GM12878 (cell line): Measurements from ENCODE around the gene GRM1. TPM values are rescaled to one million over a fixed set of nuclear protein-coding genes. Genes with fewer than 3 reads are reported as not detected.

Experiments
- ATAC-seq: fragments of 200-7000 bp; cut with Tn5 transposase; 3 replicates; pipeline ENCODE4 v1.9.1; 2020; ENCODE audit warnings: mild to moderate bottlenecking, moderate library complexity
- BruUV-seq: library from RNA; stranded (reverse); fragments of 400-500 nt; replicated peaks from 2 replicates; lab custom pipeline; 2021; lab: Mats Ljungman, UMichigan
- CTCF ChIA-PET: fragments of 300-600 bp; sonication (Branson Sonifier 250); formaldehyde crosslinking; extraction: SDS; loops from one replicate; lab custom pipeline; 2021; ENCODE audit warnings: inconsistent platforms; lab: Yijun Ruan, JAX
- POLR2A ChIA-PET: fragments of 350-600 bp; formaldehyde crosslinking; extraction: SDS; loops from one replicate; lab custom pipeline; 2021; ENCODE audit warnings: inconsistent platforms; lab: Charles Lee
- RAD21 ChIA-PET: fragments of 300-600 bp; sonication (Branson Sonifier 250); formaldehyde crosslinking; loops from one replicate; lab custom pipeline; 2023; ENCODE audit warnings: antibody characterized with exemption; ENCODE audit not compliant: unreplicated experiment; lab: Charles Lee
- SMC1A ChIA-PET: fragments of 300-600 bp; sonication (Branson Sonifier 250); formaldehyde crosslinking; loops from one replicate; lab custom pipeline; 2023; ENCODE audit not compliant: unreplicated experiment, uncharacterized antibody; lab: Charles Lee
- DNase-seq: peaks from one replicate; pipeline ENCODE4 v3.0.0-alpha.2; 2011; ENCODE audit warnings: low read depth, low spot score
- FAIRE-seq: peaks from 3 replicates; lab custom pipeline; 2011; peaks lifted over from hg19 to GRCh38; lab: Jason Lieb, UNC
- H2AFZ ChIP-seq: 2 replicates; pipeline ENCODE4 v1.6.0; 2011; ENCODE audit warnings: low read depth, low read length, control low read depth; ENCODE audit not compliant: control insufficient read depth
- H3K27ac ChIP-seq: 2 replicates; pipeline ENCODE4 v1.5.1; 2011; ENCODE audit warnings: control low read depth; ENCODE audit not compliant: control insufficient read depth, insufficient read depth
- H3K27me3 ChIP-seq, 2 experiments: replicated peaks in 1 of 2; 2 replicates each; pipeline versions ENCODE4 v1.6.0 to v1.6.1; 2011; ENCODE audit warnings: low read length in 1 of 2; ENCODE audit not compliant: control insufficient read depth in 2 of 2, insufficient read depth in 2 of 2
- H3K36me3 ChIP-seq, 2 experiments: 2 replicates each; pipeline ENCODE4 v1.5.1; 2011; ENCODE audit warnings: low read length in 1 of 2; ENCODE audit not compliant: control insufficient read depth in 2 of 2, insufficient read depth in 2 of 2
- H3K4me1 ChIP-seq: 2 replicates; pipeline ENCODE4 v1.6.1; 2011; ENCODE audit warnings: mild to moderate bottlenecking, low read length, moderate library complexity, mixed read lengths; ENCODE audit not compliant: control insufficient read depth, insufficient read depth
- H3K4me2 ChIP-seq: 2 replicates; pipeline ENCODE4 v1.6.0; 2011; ENCODE audit warnings: control low read depth; ENCODE audit not compliant: control insufficient read depth, insufficient read depth
- H3K4me3 ChIP-seq: fragments of 200-600 bp; sonication (generic); 2 replicates; pipeline ENCODE4 v1.5.1; 2016
- H3K79me2 ChIP-seq: 2 replicates; pipeline ENCODE4 v1.6.0; 2011; ENCODE audit warnings: low read length; ENCODE audit not compliant: control insufficient read depth, insufficient read depth
- H3K9ac ChIP-seq: 2 replicates; pipeline ENCODE4 v1.8.0; 2011; ENCODE audit warnings: low read length, control low read depth, mixed read lengths; ENCODE audit not compliant: control insufficient read depth, insufficient read depth
- H3K9me3 ChIP-seq: replicated peaks from 3 replicates; pipeline ENCODE4 v1.5.1; 2011; ENCODE audit warnings: mild to moderate bottlenecking, low read length; ENCODE audit not compliant: control insufficient read depth, insufficient read depth
- H4K20me1 ChIP-seq: 2 replicates; pipeline ENCODE4 v1.6.0; 2011; ENCODE audit not compliant: control insufficient read depth, insufficient read depth
- CTCF ChIP-seq, 3 experiments: IDR thresholded peaks in 2 of 3; conservative IDR thresholded peaks in 1 of 3; 2 replicates each; pipeline ENCODE4 v1.5.1; 2011; ENCODE audit warnings: low read depth in 3 of 3, low read length in 3 of 3, mild to moderate bottlenecking in 3 of 3, control low read depth in 2 of 3, moderate library complexity in 2 of 3, inconsistent platforms in 1 of 3, mixed read lengths in 1 of 3; ENCODE audit not compliant: control insufficient read depth in 2 of 3, insufficient read depth in 1 of 3; ENCODE audit errors: extremely low read depth in 1 of 3
- DPF2 ChIP-seq: fragments of 450-650 bp; IDR thresholded peaks from 2 replicates; pipeline ENCODE4 v1.6.1; 2017; ENCODE audit warnings: mild to moderate bottlenecking
- EED ChIP-seq: sonication (generic); IDR thresholded peaks from 2 replicates; pipeline ENCODE4 v1.6.1; 2016; ENCODE audit warnings: antibody characterized with exemption, low read depth
- HDAC6 ChIP-seq: fragments of 200-600 bp; sonication (generic); IDR thresholded peaks from one replicate; pipeline ENCODE4 v1.8.0; 2017; ENCODE audit warnings: antibody characterized with exemption; ENCODE audit not compliant: unreplicated experiment
- NFXL1 ChIP-seq: fragments of 450-650 bp; IDR thresholded peaks from 2 replicates; pipeline ENCODE4 v1.6.1; 2017; ENCODE audit warnings: antibody characterized with exemption, mild to moderate bottlenecking, borderline replicate concordance
- NKRF ChIP-seq: fragments of 450-650 bp; conservative IDR thresholded peaks from 2 replicates; pipeline ENCODE4 v1.6.1; 2017; ENCODE audit warnings: mild to moderate bottlenecking, moderate library complexity
- RCOR1 ChIP-seq: conservative IDR thresholded peaks from 2 replicates; pipeline ENCODE4 v1.6.1; 2012; ENCODE audit warnings: low read depth, low read length, improper control_type of control experiment
- RUNX3 ChIP-seq: IDR thresholded peaks from 2 replicates; pipeline ENCODE4 v1.6.1; 2012; ENCODE audit warnings: low read length, inconsistent platforms
- SP1 ChIP-seq: IDR thresholded peaks from one replicate; pipeline ENCODE4 v1.6.1; 2011; ENCODE audit warnings: low read depth, low read length
- USF1 ChIP-seq: IDR thresholded peaks from 2 replicates; pipeline ENCODE4 v1.6.1; 2011; ENCODE audit warnings: borderline replicate concordance, low read depth, mild to moderate bottlenecking, moderate library complexity, mixed read lengths, low read length; ENCODE audit not compliant: insufficient read depth; ENCODE audit errors: extremely low read length
- YY1 ChIP-seq: IDR thresholded peaks from 2 replicates; pipeline ENCODE4 v1.6.1; 2011; ENCODE audit warnings: low read depth, mild to moderate bottlenecking, low read length
- ZNF622 ChIP-seq: fragments of 450-650 bp; IDR thresholded peaks from 2 replicates; pipeline ENCODE4 v1.6.1; 2017; ENCODE audit warnings: mild to moderate bottlenecking, inconsistent platforms
- WGBS: methylation state at CpG from one replicate; pipeline ENCODE4 v1.1.6; 2016; ENCODE audit warnings: low lambda C conversion rate; ENCODE audit not compliant: insufficient replicate concordance, insufficient coverage; ENCODE audit errors: missing lambda C conversion rate; 5-methylcytosine and 5-hydroxymethylcytosine counted together
- in situ Hi-C: fragments of 300-500 bp; cut with MboI; formaldehyde crosslinking; loops from 9 replicates; pipeline ENCODE4 v1.14.3; 2018; ENCODE audit warnings: mixed read lengths
- intact Hi-C: fragments of 100-400 bp; cut with micrococcal nuclease; formaldehyde crosslinking; loops from one replicate; pipeline ENCODE4 v1.14.2; 2022; ENCODE audit not compliant: unreplicated experiment
- polyA plus RNA-seq, 11 experiments: library from polyadenylated mRNA; depleted of rRNA in 4 of 11; unstranded in 6 of 11; stranded (reverse) in 5 of 11; fragments of >200 nt; fragmentation: Nextera tagmentation in 4 of 11; fragmentation: Illumina TruSeq in 1 of 11; extraction: Ambion mirVana in 4 of 11; extraction: Trizol in 1 of 11; gene quantifications; 1 replicate in 1 of 11; 2 replicates in 10 of 11; pipeline versions ENCODE4 v1.2.1 to v1.2.3, GENCODE V29; 2011 to 2016; ENCODE audit warnings: inconsistent platforms in 2 of 11, missing spikeins in 2 of 11, low read depth in 1 of 11
- total RNA-seq, 4 experiments: library from RNA; depleted of rRNA in 3 of 4; stranded (reverse); fragments of >200 nt in 3 of 4; fragmentation: Illumina TruSeq in 1 of 4; extraction: Trizol in 1 of 4; gene quantifications; 2 replicates each; pipeline versions ENCODE4 v1.2.1 to v1.2.3, GENCODE V29; 2013 to 2021
- TF ChIP-seq, protein P1 (sequence below): IDR thresholded peaks from 2 replicates; pipeline ENCODE4 v1.6.1; 2012; ENCODE audit warnings: improper control_type of control experiment, low read depth, low read length; ENCODE audit not compliant: insufficient replicate concordance

Gene GRM1
- total and polyA plus RNA-seq, 10 of the 15 experiments (the other 5 are each of a cell fraction or from before 2014, with no cell fraction given): 0.04 TPM; not detected in 9

GRCh38 chr6:146095481-146095880 lies 66.6 kb downstream of the GRM1 start (continued):
- TF ChIP-seq NFXL1: no peak
- no peak for TF ChIP-seq EED
- TF ChIP-seq HDAC6: no peak
- TF ChIP-seq USF1: no peak
- TF ChIP-seq DPF2: no peak
- TF ChIP-seq YY1: no peak

DNA sequence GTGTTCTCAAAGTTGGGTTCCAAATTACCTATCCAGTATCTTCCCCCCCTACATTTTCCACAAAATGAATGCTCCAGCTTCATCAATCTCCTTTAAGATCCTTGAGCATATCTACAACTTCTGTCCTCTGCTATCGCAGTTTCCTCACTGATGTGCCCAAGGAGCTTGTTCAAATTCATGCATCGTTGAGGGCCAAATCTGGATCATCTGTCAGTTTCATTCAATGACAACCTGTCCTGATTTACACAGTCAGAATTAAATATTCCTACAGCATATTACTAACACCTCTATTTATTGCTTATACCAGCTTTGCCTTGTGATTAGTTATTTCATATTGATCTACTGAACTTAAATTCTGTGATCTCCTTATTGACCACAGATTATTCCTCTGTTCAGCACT lies 68.7 kb downstream of the GRM1 start:
- FAIRE-seq: no peak
- Histone ChIP-seq H3K9me3 (no peaks in the 10 kb centered on the region), H3K36me3 (no peaks in the 10 kb centered on the region), H3K4me2 (no peak overlapping the region), H3K9ac (no peak overlapping the region), H3K27ac (no peak overlapping the region), H3K27me3 (no peaks in the 10 kb centered on the region; a peak in 1 of 4 replicates), H2AFZ (no peak overlapping the region), H3K79me2 (no peaks in the 10 kb centered on the region), H3K4me3 (no peak overlapping the region), H3K4me1 (no peaks in the 10 kb centered on the region), H4K20me1 (no peaks in the 10 kb centered on the region)
- 74% methylated on average over 2 of the region's 2 CpGs for WGBS
- no peak for TF ChIP-seq SP1
- TF ChIP-seq RUNX3: no peak
- TF ChIP-seq CTCF (IDR thresholded peaks at IDR 0.05 in 2 of 3, conservative IDR thresholded peaks at IDR 0.05 in 1 of 3; ENCODE audit: control insufficient read depth in 2 of 3, extremely low read depth in 1 of 3, insufficient read depth in 1 of 3, low read depth in 3 of 3, low read length in 3 of 3): no peak
- TF ChIP-seq, protein P1, sequence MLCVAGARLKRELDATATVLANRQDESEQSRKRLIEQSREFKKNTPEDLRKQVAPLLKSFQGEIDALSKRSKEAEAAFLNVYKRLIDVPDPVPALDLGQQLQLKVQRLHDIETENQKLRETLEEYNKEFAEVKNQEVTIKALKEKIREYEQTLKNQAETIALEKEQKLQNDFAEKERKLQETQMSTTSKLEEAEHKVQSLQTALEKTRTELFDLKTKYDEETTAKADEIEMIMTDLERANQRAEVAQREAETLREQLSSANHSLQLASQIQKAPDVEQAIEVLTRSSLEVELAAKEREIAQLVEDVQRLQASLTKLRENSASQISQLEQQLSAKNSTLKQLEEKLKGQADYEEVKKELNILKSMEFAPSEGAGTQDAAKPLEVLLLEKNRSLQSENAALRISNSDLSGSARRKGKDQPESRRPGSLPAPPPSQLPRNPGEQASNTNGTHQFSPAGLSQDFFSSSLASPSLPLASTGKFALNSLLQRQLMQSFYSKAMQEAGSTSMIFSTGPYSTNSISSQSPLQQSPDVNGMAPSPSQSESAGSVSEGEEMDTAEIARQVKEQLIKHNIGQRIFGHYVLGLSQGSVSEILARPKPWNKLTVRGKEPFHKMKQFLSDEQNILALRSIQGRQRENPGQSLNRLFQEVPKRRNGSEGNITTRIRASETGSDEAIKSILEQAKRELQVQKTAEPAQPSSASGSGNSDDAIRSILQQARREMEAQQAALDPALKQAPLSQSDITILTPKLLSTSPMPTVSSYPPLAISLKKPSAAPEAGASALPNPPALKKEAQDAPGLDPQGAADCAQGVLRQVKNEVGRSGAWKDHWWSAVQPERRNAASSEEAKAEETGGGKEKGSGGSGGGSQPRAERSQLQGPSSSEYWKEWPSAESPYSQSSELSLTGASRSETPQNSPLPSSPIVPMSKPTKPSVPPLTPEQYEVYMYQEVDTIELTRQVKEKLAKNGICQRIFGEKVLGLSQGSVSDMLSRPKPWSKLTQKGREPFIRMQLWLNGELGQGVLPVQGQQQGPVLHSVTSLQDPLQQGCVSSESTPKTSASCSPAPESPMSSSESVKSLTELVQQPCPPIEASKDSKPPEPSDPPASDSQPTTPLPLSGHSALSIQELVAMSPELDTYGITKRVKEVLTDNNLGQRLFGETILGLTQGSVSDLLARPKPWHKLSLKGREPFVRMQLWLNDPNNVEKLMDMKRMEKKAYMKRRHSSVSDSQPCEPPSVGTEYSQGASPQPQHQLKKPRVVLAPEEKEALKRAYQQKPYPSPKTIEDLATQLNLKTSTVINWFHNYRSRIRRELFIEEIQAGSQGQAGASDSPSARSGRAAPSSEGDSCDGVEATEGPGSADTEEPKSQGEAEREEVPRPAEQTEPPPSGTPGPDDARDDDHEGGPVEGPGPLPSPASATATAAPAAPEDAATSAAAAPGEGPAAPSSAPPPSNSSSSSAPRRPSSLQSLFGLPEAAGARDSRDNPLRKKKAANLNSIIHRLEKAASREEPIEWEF: no peak
- TF ChIP-seq RCOR1: no peak
- no peak for TF ChIP-seq ZNF622
- TF ChIP-seq NKRF: no peak
- in situ Hi-C loops: no loop called here
- no peak for DNase-seq
- CTCF ChIA-PET: no interaction called here
- BruUV-seq: no TSS peak
- intact Hi-C loops: no loop called here
- SMC1A ChIA-PET: no interaction called here
- ATAC-seq: no peak
- POLR2A ChIA-PET: no interaction called here
- RAD21 ChIA-PET: no interaction called here
